ENCODE data around the gene RBP5. TPM values are rescaled to one million over a fixed set of nuclear protein-coding genes. Genes with fewer than 3 reads are reported as not detected.

RBP5 gene
- total and polyA plus RNA-seq, 9 of the 15 experiments (the other 6 are each of a cell fraction or from before 2014, with no cell fraction given), result 8.6 to 22.5 (median 11.4) TPM

DNA sequence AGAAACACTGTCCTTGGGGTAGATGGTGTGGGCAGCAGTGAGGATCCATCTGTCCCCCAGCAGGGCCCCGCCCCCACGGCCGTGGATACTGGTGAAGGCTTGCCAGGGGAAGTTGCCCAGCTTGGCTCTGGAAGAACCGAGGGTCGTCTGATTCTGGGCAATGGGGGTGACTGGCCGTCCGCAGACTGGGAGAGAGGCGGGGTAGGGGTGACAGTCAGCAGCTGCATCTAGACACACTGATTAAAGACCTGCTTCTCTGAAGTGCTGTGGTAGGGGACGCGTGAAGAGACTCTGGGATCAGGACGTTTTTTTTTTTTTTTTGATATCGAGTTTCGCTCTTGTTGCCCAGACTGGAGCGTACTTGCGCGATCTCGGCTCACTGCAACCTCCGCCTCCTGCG, 31.7 kb downstream of the RBP5 start:
- H3K79me2 ChIP-seq (ENCODE audit: control insufficient read depth, insufficient read depth, low read length), result no peaks in the 10 kb centered on the region
- 98% methylated on average over 7 of the region's 19 CpGs for WGBS (ENCODE audit: insufficient coverage, low coverage, missing lambda C conversion rate)
- DNase-seq (ENCODE audit: extremely low read depth in 1 of 4, low spot score in 3 of 4) (no peak), FAIRE-seq (no peak), ATAC-seq (no peak)
- no peak overlapping the region for H3K4me3 ChIP-seq
- no peak overlapping the region for H2AFZ ChIP-seq (ENCODE audit: low read depth, low read length)
- in situ Hi-C loops (cut with MboI), result no loop called here
- peaks cover 4 to 15% of the 10 kb centered on the region in 2 experiments; a peak in 3 of 5 replicates for H3K4me1 ChIP-seq (replicated peaks in 1 of 2; ENCODE audit: control insufficient read depth in 2 of 2, insufficient read depth in 2 of 2, low read length in 2 of 2)
- peaks cover 13% of the 10 kb centered on the region; the same call in 1 of the 3 replicates for H3K36me3 ChIP-seq (ENCODE audit: control insufficient read depth, insufficient read depth, low read length)
- 0 out of 2 replicates have a peak, but pooled peaks have one; percentile 5 for TF ChIP-seq POLR2G (IDR thresholded peaks at IDR 0.05; ENCODE audit: low read depth, low read length)
- TF ChIP-seq BMI1 (IDR thresholded peaks at IDR 0.05; ENCODE audit: low read length), result no peak
- ChIA-PET POLR2A (interaction anchor here (0.7 kb wide), 1 partner anchor 334 kb away, joined by 4 read pairs; no protein-coding TSS in a partner anchor), CTCF (ENCODE audit: low intra/inter-chr PET ratio) (no interaction called here)
- H3K4me2 ChIP-seq (ENCODE audit: insufficient read depth, low read length), result no peak overlapping the region
- no peak overlapping the region for H3K9ac ChIP-seq (ENCODE audit: insufficient read depth in 1 of 2, low read depth in 2 of 2, low read length in 2 of 2)
- no peak overlapping the region for H3K27ac ChIP-seq (ENCODE audit: extremely low read depth, low read depth, low read length)
- no peaks in the 10 kb centered on the region for H3K27me3 ChIP-seq (ENCODE audit: control insufficient read depth in 2 of 2, insufficient read depth in 2 of 2, low read length in 2 of 2)
- intact Hi-C loops (cut with micrococcal nuclease), result no loop called here
- BruUV-seq (replicated peaks), result no TSS peak
- H4K20me1 ChIP-seq (replicated peaks; ENCODE audit: control insufficient read depth, insufficient read depth, low read length), result no peaks in the 10 kb centered on the region
- no peaks in the 10 kb centered on the region for H3K9me3 ChIP-seq (replicated peaks; ENCODE audit: control insufficient read depth, insufficient read depth, low read depth, low read length)
- H3K9me1 ChIP-seq (ENCODE audit: control insufficient read depth, insufficient read depth, low read length), result no peaks in the 10 kb centered on the region

DNA sequence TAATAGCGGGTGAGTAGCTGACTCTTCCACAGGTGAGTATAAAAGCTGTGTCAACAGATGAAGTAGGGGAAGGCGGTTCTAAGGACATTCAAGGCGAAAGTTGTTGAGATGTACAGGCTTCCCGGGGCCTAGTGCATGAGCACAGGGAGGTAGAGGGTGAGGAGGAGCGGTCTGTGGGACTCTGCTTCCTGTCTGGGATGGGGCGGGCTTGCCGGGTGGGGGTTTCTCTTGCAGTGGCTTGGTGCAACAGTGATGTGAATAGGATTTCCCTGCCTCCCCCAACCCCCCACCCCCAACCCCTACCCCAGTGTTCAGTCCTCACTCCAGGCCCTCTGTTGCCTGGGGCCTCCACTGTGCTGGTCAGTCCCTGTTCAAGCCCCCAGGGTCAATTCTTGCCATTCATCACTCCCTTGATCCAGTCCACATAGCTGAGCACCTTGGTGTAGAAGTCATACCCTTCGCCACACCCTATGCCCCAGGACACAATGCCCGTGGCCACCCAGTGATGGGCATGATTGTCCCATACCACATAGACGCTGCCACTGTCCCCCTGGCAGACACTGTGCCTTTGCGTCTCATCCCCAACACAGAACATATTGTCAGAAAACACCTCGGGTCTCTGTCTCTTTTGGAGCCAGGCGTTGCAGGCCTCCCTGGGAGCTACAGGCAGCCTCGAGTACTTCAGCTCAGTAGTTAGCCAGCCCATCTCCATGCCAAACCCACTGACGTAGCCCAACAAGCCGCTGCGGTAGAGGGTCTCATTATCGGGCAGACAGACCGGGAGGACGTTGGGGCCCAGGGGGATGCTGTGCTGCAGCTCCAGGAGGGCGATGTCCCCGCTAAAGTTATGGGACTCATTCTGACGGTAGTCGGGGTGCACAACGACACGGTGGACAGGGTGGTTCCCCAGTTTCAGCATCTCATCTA, 32.4 kb downstream of the RBP5 start:
- Histone ChIP-seq H2AFZ (ENCODE audit: low read depth, low read length) (no peak overlapping the region), H3K27me3 (ENCODE audit: control insufficient read depth in 2 of 2, insufficient read depth in 2 of 2, low read length in 2 of 2) (no peaks in the 10 kb centered on the region), H3K4me2 (ENCODE audit: insufficient read depth, low read length) (no peak overlapping the region), H3K9ac (ENCODE audit: insufficient read depth in 1 of 2, low read depth in 2 of 2, low read length in 2 of 2) (no peak overlapping the region), H3K79me2 (ENCODE audit: control insufficient read depth, insufficient read depth, low read length) (no peaks in the 10 kb centered on the region), H3K4me1 (replicated peaks in 1 of 2; ENCODE audit: control insufficient read depth in 2 of 2, insufficient read depth in 2 of 2, low read length in 2 of 2) (peaks cover 6 to 22% of the 10 kb centered on the region in 2 experiments; a peak in 3 of 5 replicates), H3K9me1 (ENCODE audit: control insufficient read depth, insufficient read depth, low read length) (no peaks in the 10 kb centered on the region), H3K36me3 (ENCODE audit: control insufficient read depth, insufficient read depth, low read length) (peaks cover 10% of the 10 kb centered on the region; the same call in 1 of the 3 replicates), H3K4me3 (no peak overlapping the region), H4K20me1 (replicated peaks; ENCODE audit: control insufficient read depth, insufficient read depth, low read length) (no peaks in the 10 kb centered on the region), H3K27ac (ENCODE audit: extremely low read depth, low read depth, low read length) (no peak overlapping the region), H3K9me3 (replicated peaks; ENCODE audit: control insufficient read depth, insufficient read depth, low read depth, low read length) (no peaks in the 10 kb centered on the region)
- 78% methylated on average over 21 of the region's 26 CpGs for WGBS (ENCODE audit: insufficient coverage, low coverage, missing lambda C conversion rate)
- DNase-seq (ENCODE audit: extremely low read depth in 1 of 4, low spot score in 3 of 4) (no peak), ATAC-seq (peak; percentile 24), FAIRE-seq (no peak)
- in situ Hi-C loops (cut with MboI), result no loop called here
- intact Hi-C loops (cut with micrococcal nuclease), result no loop called here
- BruUV-seq (replicated peaks), result no TSS peak
- ChIA-PET POLR2A (interaction anchor here (0.7 to 1.1 kb wide), 4 partner anchors 11 to 834 kb away, joined by 3 to 5 read pairs (median 4); no protein-coding TSS in a partner anchor), CTCF (ENCODE audit: low intra/inter-chr PET ratio) (no interaction called here)
- no peak for TF ChIP-seq NFYB (IDR thresholded peaks at IDR 0.05; ENCODE audit: extremely low read depth, insufficient read length)
- TF ChIP-seq POLR2G (IDR thresholded peaks at IDR 0.05; ENCODE audit: low read depth, low read length), result peak; percentile 57
